Skeletal muscle tissue (tissue), 5 donors: Measurements from ENCODE around the gene DCTN1. TPM values are rescaled to one million over a fixed set of nuclear protein-coding genes. Genes with fewer than 3 reads are reported as not detected.

ENCODE experiments used
- H3K27ac ChIP-seq: one replicate; pipeline ENCODE4 v1.7.0; 2013; ENCODE audit warnings: mild to moderate bottlenecking, low read depth, low read length, inconsistent platforms
- H3K27me3 ChIP-seq, 3 donors: one replicate each; pipeline ENCODE4 v1.7.0; 2013; ENCODE audit warnings: low read length in 3 of 3; ENCODE audit not compliant: control insufficient read depth in 3 of 3, insufficient read depth in 3 of 3
- H3K36me3 ChIP-seq, 3 donors: one replicate each; pipeline ENCODE4 v1.7.0; 2013; ENCODE audit warnings: low read length in 3 of 3; ENCODE audit not compliant: control insufficient read depth in 3 of 3, insufficient read depth in 3 of 3
- H3K4me1 ChIP-seq, 3 donors: one replicate each; pipeline ENCODE4 v1.7.0; 2013; ENCODE audit warnings: low read length in 3 of 3, mild to moderate bottlenecking in 3 of 3; ENCODE audit not compliant: control insufficient read depth in 3 of 3, insufficient read depth in 3 of 3
- H3K4me3 ChIP-seq, 3 donors: one replicate each; pipeline ENCODE4 v1.7.0; 2013; ENCODE audit warnings: low read length in 3 of 3
- H3K9ac ChIP-seq, 3 donors: one replicate each; pipeline ENCODE4 v1.7.0; 2013; ENCODE audit warnings: low read length in 3 of 3, mild to moderate bottlenecking in 3 of 3, moderate library complexity in 2 of 3, low read depth in 1 of 3
- H3K9me3 ChIP-seq, 3 donors: one replicate each; pipeline ENCODE4 v1.7.0; 2013; ENCODE audit warnings: low read length in 3 of 3; ENCODE audit not compliant: control insufficient read depth in 3 of 3
- small RNA-seq: library from RNA; depleted of rRNA; stranded (forward); fragments of <200 nt; gene quantifications from one replicate; pipeline ENCODE3, GENCODE V24; 2014
- total RNA-seq: library from RNA; depleted of rRNA; stranded (reverse); fragments of >200 nt; gene quantifications from one replicate; pipeline ENCODE4 v1.2.3, GENCODE V29; 2014
- donor health status: Osteomylitis.

Gene DCTN1
- total RNA-seq, 1 donor from 2014 or later: 73.6 TPM

DNA sequence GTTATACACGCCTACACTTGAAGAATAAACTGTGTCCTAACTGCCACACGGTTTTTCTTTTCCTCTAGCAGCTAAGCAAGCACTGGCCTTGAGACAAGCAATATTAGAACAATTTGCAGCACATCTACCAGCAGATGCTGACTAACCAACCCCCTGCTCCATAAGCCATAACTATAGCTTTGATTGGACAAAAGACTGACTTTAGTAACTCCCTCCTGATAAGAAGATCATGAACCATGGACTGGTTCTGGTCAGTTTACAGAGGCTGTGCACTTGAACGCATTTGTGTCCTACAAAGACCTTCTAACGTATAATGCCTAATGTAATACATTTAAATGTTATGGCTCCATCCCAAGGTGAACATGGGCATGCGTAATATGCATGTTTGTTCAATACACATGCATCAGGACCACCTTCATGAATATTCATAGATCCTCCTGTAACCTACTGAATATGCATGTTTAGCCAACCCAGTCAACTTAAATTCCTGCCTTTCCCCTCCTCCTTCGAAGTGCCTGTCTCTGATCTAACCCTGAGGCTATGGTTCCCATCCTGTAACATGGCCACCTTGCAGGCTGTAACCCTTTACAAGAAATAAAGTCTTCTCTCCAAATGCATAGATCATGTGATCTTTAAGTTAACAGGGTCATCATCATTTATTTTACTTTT, 63.4 kb downstream of the DCTN1 start:
- no peaks in the 10 kb centered on the region for H3K4me1 ChIP-seq
- H3K9ac ChIP-seq: no peak overlapping the region
- peaks cover 0 to 6% (median 6%) of the 10 kb centered on the region in 3 donors for H3K36me3 ChIP-seq
- no peak overlapping the region for H3K27ac ChIP-seq
- no peaks in the 10 kb centered on the region for H3K27me3 ChIP-seq
- H3K9me3 ChIP-seq: no peaks in the 10 kb centered on the region
- H3K4me3 ChIP-seq: no peak overlapping the region

DNA sequence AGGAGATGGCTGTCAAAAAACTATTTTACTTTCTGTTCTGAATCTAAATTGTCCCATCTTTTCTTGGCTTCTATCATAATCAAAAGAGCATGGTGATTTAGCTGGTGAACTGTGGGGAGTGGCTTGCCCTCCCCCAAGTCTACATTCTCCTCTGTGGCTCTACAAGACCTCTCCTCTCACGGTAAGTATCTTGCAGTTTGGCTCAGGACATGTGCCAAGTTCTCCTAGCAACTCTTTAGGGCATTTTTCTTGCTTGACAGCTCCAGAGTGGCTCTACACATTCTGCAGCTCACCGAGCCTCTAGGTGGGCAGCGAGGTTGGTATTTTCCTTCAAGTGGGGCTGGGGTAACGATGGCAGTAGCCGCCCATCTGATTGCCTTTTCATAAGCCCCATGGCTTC, 66.0 kb downstream of the DCTN1 start:
- Histone ChIP-seq H3K27me3 (no peaks in the 10 kb centered on the region), H3K9me3 (no peaks in the 10 kb centered on the region), H3K27ac (no peak overlapping the region), H3K4me1 (no peaks in the 10 kb centered on the region), H3K9ac (no peak overlapping the region), H3K4me3 (no peak overlapping the region), H3K36me3 (peaks cover 0 to 6% (median 6%) of the 10 kb centered on the region in 3 donors)

DNA sequence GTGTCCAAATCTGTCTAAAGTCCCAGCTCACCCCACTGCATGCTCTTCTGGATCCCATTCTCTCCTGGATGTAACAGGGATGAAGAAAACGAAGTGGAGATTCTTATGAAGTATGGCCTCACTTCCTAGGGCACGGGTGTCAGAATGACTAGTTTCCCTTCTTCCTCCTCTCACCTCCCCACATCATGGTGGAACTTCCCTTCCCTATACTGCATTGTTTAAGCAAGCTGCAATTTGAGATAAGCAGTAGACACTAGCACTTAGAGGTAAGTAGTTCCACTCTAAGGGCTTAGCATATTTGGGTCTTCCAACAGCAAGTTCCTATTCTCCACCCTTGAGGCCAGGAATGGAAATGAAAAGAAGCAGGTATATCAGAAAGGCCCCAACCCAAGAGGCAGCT, 66.6 kb downstream of the DCTN1 start:
- Histone ChIP-seq H3K4me3 (no peak overlapping the region), H3K9ac (no peak overlapping the region), H3K9me3 (no peaks in the 10 kb centered on the region), H3K27ac (no peak overlapping the region), H3K36me3 (peaks cover 0 to 6% (median 6%) of the 10 kb centered on the region in 3 donors), H3K27me3 (no peaks in the 10 kb centered on the region), H3K4me1 (no peaks in the 10 kb centered on the region)

DNA sequence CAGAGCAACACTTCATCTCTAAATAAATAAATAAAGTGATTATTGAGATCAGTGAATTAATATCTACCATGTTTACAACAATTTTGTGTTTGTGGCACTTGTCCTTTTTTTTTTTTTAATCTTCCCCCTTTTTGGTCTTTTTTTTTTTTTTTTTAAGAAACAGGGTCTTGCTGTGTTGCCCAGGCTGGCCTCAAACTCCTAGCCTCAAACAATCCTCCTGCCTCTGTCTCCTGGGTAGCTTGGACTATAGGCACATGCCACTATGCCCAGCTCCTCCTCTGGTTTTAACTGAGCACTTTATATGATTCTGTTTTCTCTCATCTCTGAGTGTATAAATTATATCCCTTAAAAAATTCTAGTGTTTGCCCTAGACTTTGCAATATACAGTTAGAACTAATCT, 67.2 kb downstream of the DCTN1 start:
- H3K4me1 ChIP-seq: no peaks in the 10 kb centered on the region
- no peak overlapping the region for H3K9ac ChIP-seq
- no peak overlapping the region for H3K4me3 ChIP-seq
- peaks cover 0 to 6% (median 6%) of the 10 kb centered on the region in 3 donors for H3K36me3 ChIP-seq
- H3K27me3 ChIP-seq: no peaks in the 10 kb centered on the region
- no peak overlapping the region for H3K27ac ChIP-seq
- no peaks in the 10 kb centered on the region for H3K9me3 ChIP-seq

Small RNA genes within 50 kb of the gene (small RNA-seq; reads per million reads assigned to genes)
- not detected for gene RNU6-542P
- not detected for gene TAF13P2

Other genes starting within 250 kb of the DCTN1 start
- 15.7 TPM for gene BOLA3, start 232.4 kb downstream of the DCTN1 start, total RNA-seq
- 48.0 TPM for gene MOB1A, start 201.4 kb downstream of the DCTN1 start, total RNA-seq
- 28.2 TPM for gene MTHFD2, start 181.7 kb downstream of the DCTN1 start, total RNA-seq
- gene SLC4A5, start 36.9 kb downstream of the DCTN1 start, total RNA-seq: 2.6 TPM
- 0.52 TPM for gene C2orf81, start 41.3 kb upstream of the DCTN1 start, total RNA-seq
- gene WDR54, start 41.4 kb upstream of the DCTN1 start, total RNA-seq: 5.7 TPM
- gene RTKN, start 61.6 kb upstream of the DCTN1 start, total RNA-seq: 26.6 TPM
- 12.5 TPM for gene INO80B, start 74.8 kb upstream of the DCTN1 start, total RNA-seq
- gene WBP1, start 78.1 kb upstream of the DCTN1 start, total RNA-seq: 27.1 TPM
- 35.0 TPM for gene MOGS, start 85.1 kb upstream of the DCTN1 start, total RNA-seq
- 25.1 TPM for gene MRPL53, start 92.4 kb upstream of the DCTN1 start, total RNA-seq
- gene CCDC142, start 102.7 kb upstream of the DCTN1 start, total RNA-seq: 30.3 TPM
- gene TTC31, start 102.8 kb upstream of the DCTN1 start, total RNA-seq: 4.2 TPM
- not detected for gene LBX2, start 119.3 kb upstream of the DCTN1 start, total RNA-seq
- gene PCGF1, start 127.4 kb upstream of the DCTN1 start, total RNA-seq: 6.8 TPM
- not detected for gene TLX2, start 134.1 kb upstream of the DCTN1 start, total RNA-seq
- not detected for gene DQX1, start 145.9 kb upstream of the DCTN1 start, total RNA-seq
- gene AUP1, start 149.4 kb upstream of the DCTN1 start, total RNA-seq: 57.4 TPM
- gene HTRA2, start 149.6 kb upstream of the DCTN1 start, total RNA-seq: 42.3 TPM
- 8.4 TPM for gene LOXL3, start 173.6 kb upstream of the DCTN1 start, total RNA-seq
- 12.0 TPM for gene DOK1, start 174.4 kb upstream of the DCTN1 start, total RNA-seq